Epithelial cell of umbilical artery (primary cell): ENCODE results near the gene ZNF175. TPM values are rescaled to one million over a fixed set of nuclear protein-coding genes. Genes with fewer than 3 reads are reported as not detected.

ENCODE experiments used
- total RNA-seq: library from RNA; depleted of rRNA; stranded (reverse); fragments of >200 nt; gene quantifications from 2 replicates; pipeline ENCODE4 v1.2.3, GENCODE V29; 2014

ZNF175 gene
- total RNA-seq: 2.9 and 6.1 TPM in 2 replicates

DNA sequence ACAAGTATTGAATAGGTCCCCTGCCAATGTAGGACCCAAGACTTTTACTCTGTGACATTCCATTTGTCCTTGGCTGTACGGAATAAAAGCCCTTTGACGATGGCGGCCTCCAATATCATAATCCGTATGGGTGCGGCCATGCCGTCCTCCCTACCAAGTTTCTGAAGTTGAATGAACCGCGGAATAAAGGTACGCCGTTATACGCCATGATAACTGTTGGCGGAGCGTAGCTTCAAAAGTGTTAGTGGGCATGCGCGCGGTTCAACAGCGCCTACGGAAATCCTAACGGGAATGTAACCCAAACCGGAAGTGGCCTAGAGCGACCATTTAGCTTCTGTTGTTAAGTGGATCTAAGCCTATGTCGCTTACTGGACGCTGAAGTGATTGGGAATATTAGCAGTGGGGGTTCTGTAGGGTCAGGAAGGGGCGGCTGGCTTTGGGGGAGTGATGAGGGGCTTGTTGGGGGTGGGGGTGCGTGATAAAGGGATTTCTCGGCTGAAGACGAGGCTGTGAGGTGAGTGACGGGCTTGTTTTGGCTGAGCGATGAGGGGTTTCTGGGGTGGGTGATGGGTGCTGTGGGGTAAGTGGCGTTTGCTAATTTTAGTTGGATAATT, at the start of gene ZNF175:
Gene ZNF175, plus strand, starts transcription at position 322 of the 614 bp plus-strand sequence. CDS start 2,047 bp downstream, outside the sequence.

DNA sequence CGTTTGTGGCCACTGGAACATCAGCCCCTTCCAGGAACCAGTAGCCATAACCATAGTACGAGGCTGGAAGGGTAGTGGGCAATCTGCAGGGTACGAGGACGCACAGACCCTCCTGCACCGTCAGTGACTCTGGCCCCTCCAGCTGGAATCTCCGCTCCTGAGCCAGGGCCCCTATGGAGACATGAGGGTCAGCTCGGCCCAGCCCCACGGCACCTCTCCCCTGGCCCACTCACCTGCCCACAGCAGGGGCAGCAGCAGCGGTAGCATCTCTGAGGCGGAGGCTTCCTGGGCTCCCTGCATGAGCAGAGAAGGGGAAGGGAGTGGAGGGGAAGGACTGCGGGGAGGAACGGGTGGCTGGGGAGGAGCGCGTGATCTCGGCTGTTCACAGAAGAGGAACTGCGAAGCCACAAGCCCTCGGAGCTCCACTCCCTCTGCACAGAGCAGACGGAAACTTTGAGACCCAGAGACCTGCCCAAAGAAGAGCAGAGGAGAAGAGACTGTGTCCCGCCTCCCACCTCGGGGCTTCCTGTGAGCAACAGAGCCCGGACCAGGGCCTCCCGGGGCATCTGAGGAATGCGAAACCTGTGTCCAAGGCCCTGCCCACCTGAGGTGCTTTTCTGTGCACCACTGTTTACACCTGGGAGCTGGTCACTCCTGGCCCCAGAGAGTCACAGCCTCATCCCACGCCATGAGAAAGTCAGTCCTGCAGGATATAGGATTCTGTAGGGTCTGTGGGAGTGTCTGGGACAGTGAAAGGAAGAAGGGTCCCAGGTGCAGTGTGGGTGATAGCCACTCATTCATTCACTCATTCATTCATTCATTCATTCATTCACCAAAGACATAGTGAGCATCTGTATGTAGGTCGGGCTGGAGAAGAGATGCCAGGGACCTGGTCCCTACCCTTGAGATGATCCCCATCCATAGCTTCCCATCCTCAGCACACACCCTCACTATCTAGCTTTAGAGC, 39.5 kb upstream of the ZNF175 start, which contains the start of gene SIGLEC6:
Gene SIGLEC6, minus strand, starts transcription at position 322 of the 967 bp plus-strand sequence. Its CDS starts 22 bp downstream, at position 300.

DNA sequence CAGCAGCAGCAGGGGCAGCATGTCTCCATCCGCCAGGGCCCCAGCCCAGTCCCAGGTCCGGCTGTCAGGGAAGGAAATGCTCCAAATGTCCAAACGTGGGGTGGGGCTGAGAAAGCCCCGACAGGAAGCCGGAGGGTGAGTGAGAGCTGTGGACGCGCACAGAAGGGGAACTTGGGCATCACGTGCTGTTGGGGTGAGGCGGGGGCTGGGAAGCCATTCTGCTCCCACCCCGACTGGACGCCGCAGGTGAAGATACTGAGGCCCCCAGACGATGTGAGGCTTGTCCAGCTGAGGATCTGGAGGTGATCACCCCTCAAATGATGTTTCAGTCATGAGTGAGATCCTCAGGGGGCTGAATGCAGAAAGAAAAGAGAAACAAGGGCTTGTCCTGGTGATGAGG, 59.2 kb downstream of the ZNF175 start, which contains the start of gene SIGLEC5:
Gene SIGLEC5, minus strand, starts transcription at position 87 of the 400 bp plus-strand sequence. Its CDS starts 66 bp downstream, at position 21.

Other genes starting within 250 kb of the ZNF175 start
- under 0.01 and 0.15 TPM in 2 replicates for gene VSIG10L, start 229.1 kb upstream of the ZNF175 start, total RNA-seq
- 86.7 and 119 TPM in 2 replicates for gene ETFB, start 204.9 kb upstream of the ZNF175 start, total RNA-seq
- not detected in 2 replicates for gene CLDND2, start 202.3 kb upstream of the ZNF175 start, total RNA-seq
- gene NKG7, start 198.6 kb upstream of the ZNF175 start, total RNA-seq: not detected in 2 replicates
- gene LIM2, start 183.3 kb upstream of the ZNF175 start, total RNA-seq: not detected in 2 replicates
- gene C19orf84, start 180.7 kb upstream of the ZNF175 start, total RNA-seq: not detected in 2 replicates
- not detected in 2 replicates for gene SIGLEC10, start 153.6 kb upstream of the ZNF175 start, total RNA-seq
- not detected in 2 replicates for gene SIGLEC8, start 112.8 kb upstream of the ZNF175 start, total RNA-seq
- gene CEACAM18, start 92.7 kb upstream of the ZNF175 start, total RNA-seq: not detected in 2 replicates
- not detected in 2 replicates for gene SIGLEC12, start 69.5 kb upstream of the ZNF175 start, total RNA-seq
- gene SIGLEC6, start 39.6 kb upstream of the ZNF175 start, total RNA-seq: not detected in 2 replicates
- gene SIGLEC5, start 59.1 kb downstream of the ZNF175 start, total RNA-seq: not detected in 2 replicates
- gene SIGLEC14, start 75.5 kb downstream of the ZNF175 start, total RNA-seq: not detected in 2 replicates
- gene SPACA6, start 122.0 kb downstream of the ZNF175 start, total RNA-seq: 5.2 and 9.4 TPM in 2 replicates
- under 0.01 and 0.15 TPM in 2 replicates for gene HAS1, start 152.7 kb downstream of the ZNF175 start, total RNA-seq
- not detected in 2 replicates for gene FPR1, start 180.6 kb downstream of the ZNF175 start, total RNA-seq
- gene FPR2, start 189.9 kb downstream of the ZNF175 start, total RNA-seq: not detected in 2 replicates
- gene FPR3, start 223.9 kb downstream of the ZNF175 start, total RNA-seq: under 0.01 TPM in 1 of 2 replicates, not detected in the other